Muscle layer of colon (tissue), 2 donors: ENCODE measurements around the gene SLC39A2.

ENCODE experiments used
- H3K27ac ChIP-seq: one replicate; pipeline ENCODE4 v1.7.0; 2013; ENCODE audit warnings: low read depth, mild to moderate bottlenecking, low read length, moderate library complexity
- H3K27me3 ChIP-seq, 2 donors: one replicate each; pipeline ENCODE4 v1.7.0; 2013; ENCODE audit warnings: low read length in 2 of 2, mild to moderate bottlenecking in 2 of 2; ENCODE audit not compliant: insufficient read depth in 2 of 2, control insufficient read depth in 1 of 2
- H3K36me3 ChIP-seq: one replicate; pipeline ENCODE4 v1.7.0; 2013; ENCODE audit warnings: mild to moderate bottlenecking, low read length; ENCODE audit not compliant: insufficient read depth
- H3K4me1 ChIP-seq: one replicate; pipeline ENCODE4 v1.7.0; 2013; ENCODE audit warnings: mild to moderate bottlenecking, low read length; ENCODE audit not compliant: insufficient read depth
- H3K4me3 ChIP-seq, 2 donors: one replicate each; pipeline ENCODE4 v1.7.0; 2013; ENCODE audit warnings: low read length in 2 of 2, low read depth in 1 of 2, mild to moderate bottlenecking in 1 of 2, moderate library complexity in 1 of 2
- H3K9ac ChIP-seq: one replicate; pipeline ENCODE4 v1.7.0; 2013; ENCODE audit warnings: low read length
- H3K9me3 ChIP-seq: one replicate; pipeline ENCODE4 v1.7.0; 2013; ENCODE audit warnings: mild to moderate bottlenecking, low read length
- donor health status: abdominal sarcoma.
- donor health status: Adenocarcinoma of cecum.

Gene SLC39A2

GRCh38 chr14:21018781-21019180, 19.7 kb downstream of the SLC39A2 start:
- H3K27me3 ChIP-seq: no peaks in the 10 kb centered on the region
- H3K9ac ChIP-seq: no peak overlapping the region
- H3K36me3 ChIP-seq: peaks cover 45% of the 10 kb centered on the region
- H3K4me1 ChIP-seq: peaks cover 17% of the 10 kb centered on the region
- H3K27ac ChIP-seq: no peak overlapping the region
- H3K4me3 ChIP-seq: no peak overlapping the region
- H3K9me3 ChIP-seq: no peaks in the 10 kb centered on the region

- Histone ChIP-seq H3K4me3 (no peak overlapping the region), H3K9ac (no peak overlapping the region), H3K27ac (no peak overlapping the region), H3K36me3 (peaks cover 45% of the 10 kb centered on the region), H3K27me3 (no peaks in the 10 kb centered on the region), H3K4me1 (peaks cover 22% of the 10 kb centered on the region), H3K9me3 (no peaks in the 10 kb centered on the region)
These were observed 20.3 kb downstream of the SLC39A2 start for GRCh38 chr14:21019366-21019765.

- Histone ChIP-seq H3K4me3 (no peak overlapping the region), H3K9ac (no peak overlapping the region), H3K27ac (no peak overlapping the region), H3K4me1 (peaks cover 18% of the 10 kb centered on the region), H3K27me3 (no peaks in the 10 kb centered on the region), H3K36me3 (peaks cover 45% of the 10 kb centered on the region), H3K9me3 (no peaks in the 10 kb centered on the region)
These were observed 22.0 kb downstream of the SLC39A2 start for GRCh38 chr14:21020977-21021545.

GRCh38 chr14:21022686-21023085, 23.6 kb downstream of the SLC39A2 start:
- no peak overlapping the region for H3K9ac ChIP-seq
- peaks cover 25% of the 10 kb centered on the region for H3K4me1 ChIP-seq

GRCh38 chr14:21023174-21023573, 24.1 kb downstream of the SLC39A2 start:
- Histone ChIP-seq H3K27me3 (no peaks in the 10 kb centered on the region), H3K9me3 (no peaks in the 10 kb centered on the region), H3K4me3 (peak overlapping the region in 1 of 2 donors; percentile 77), H3K27ac (peak overlapping the region; percentile 63), H3K4me1 (peaks cover 25% of the 10 kb centered on the region), H3K9ac (no peak overlapping the region), H3K36me3 (peaks cover 38% of the 10 kb centered on the region)

More at GRCh38 chr14:21022686-21023085, 23.6 kb downstream of the SLC39A2 start:
- Histone ChIP-seq H3K27ac (no peak overlapping the region), H3K36me3 (peaks cover 39% of the 10 kb centered on the region), H3K4me3 (no peak overlapping the region), H3K27me3 (no peaks in the 10 kb centered on the region), H3K9me3 (no peaks in the 10 kb centered on the region)

- H3K4me3 ChIP-seq: peak overlapping the region; percentile 77 to 87
- peak overlapping the region; percentile 81 for H3K27ac ChIP-seq
- peaks cover 30% of the 10 kb centered on the region for H3K36me3 ChIP-seq
- no peaks in the 10 kb centered on the region for H3K27me3 ChIP-seq
- peak overlapping the region; percentile 69 for H3K9ac ChIP-seq
- no peaks in the 10 kb centered on the region for H3K9me3 ChIP-seq
- H3K4me1 ChIP-seq: peaks cover 25% of the 10 kb centered on the region
These were observed 24.9 kb downstream of the SLC39A2 start for GRCh38 chr14:21023817-21024584.

GRCh38 chr14:21024585-21025370, 25.7 kb downstream of the SLC39A2 start, which contains the start of gene NDRG2:
Gene NDRG2, minus strand, starts transcription at chr14:21025061. Its CDS starts 1,746 bp downstream, at chr14:21023315.
- Histone ChIP-seq H3K27me3 (no peaks in the 10 kb centered on the region), H3K4me1 (peaks cover 25% of the 10 kb centered on the region), H3K9ac (peak within 1 kb of the TSS; percentile 69), H3K27ac (peak within 1 kb of the TSS; percentile 81), H3K4me3 (peak within 1 kb of the TSS; percentile 77 to 87), H3K9me3 (no peaks in the 10 kb centered on the region), H3K36me3 (peaks cover 22% of the 10 kb centered on the region)

GRCh38 chr14:21025371-21026273, 26.5 kb downstream of the SLC39A2 start:
- peaks cover 17% of the 10 kb centered on the region for H3K36me3 ChIP-seq
- H3K9me3 ChIP-seq: no peaks in the 10 kb centered on the region
- peaks cover 25% of the 10 kb centered on the region for H3K4me1 ChIP-seq
- H3K27ac ChIP-seq: peak overlapping the region; percentile 81
- no peaks in the 10 kb centered on the region for H3K27me3 ChIP-seq
- peak overlapping the region; percentile 66 for H3K9ac ChIP-seq
- peak overlapping the region; percentile 69 to 87 for H3K4me3 ChIP-seq

GRCh38 chr14:21026274-21026987, 27.3 kb downstream of the SLC39A2 start:
- Histone ChIP-seq H3K9ac (no peak overlapping the region), H3K4me1 (peaks cover 25% of the 10 kb centered on the region), H3K4me3 (no peak overlapping the region)

GRCh38 chr14:21026988-21027315, 27.9 kb downstream of the SLC39A2 start:
- H3K4me1 ChIP-seq: peaks cover 25% of the 10 kb centered on the region
- no peak overlapping the region for H3K27ac ChIP-seq

More at GRCh38 chr14:21026274-21026987, 27.3 kb downstream of the SLC39A2 start:
- peak overlapping the region; percentile 81 for H3K27ac ChIP-seq
- H3K36me3 ChIP-seq: peaks cover 9% of the 10 kb centered on the region
- no peaks in the 10 kb centered on the region for H3K27me3 ChIP-seq
- H3K9me3 ChIP-seq: no peaks in the 10 kb centered on the region

More at GRCh38 chr14:21026988-21027315, 27.9 kb downstream of the SLC39A2 start:
- H3K9ac ChIP-seq: no peak overlapping the region
- H3K9me3 ChIP-seq: no peaks in the 10 kb centered on the region
- H3K36me3 ChIP-seq: peaks cover 3% of the 10 kb centered on the region
- no peaks in the 10 kb centered on the region for H3K27me3 ChIP-seq
- no peak overlapping the region for H3K4me3 ChIP-seq
